ENCODE measurements around the gene USP3. TPM values are rescaled to one million over a fixed set of nuclear protein-coding genes. Genes with fewer than 3 reads are reported as not detected.

The USP3 gene
- total RNA-seq, 1 experiment from 2014 or later = 36.6 TPM

DNA sequence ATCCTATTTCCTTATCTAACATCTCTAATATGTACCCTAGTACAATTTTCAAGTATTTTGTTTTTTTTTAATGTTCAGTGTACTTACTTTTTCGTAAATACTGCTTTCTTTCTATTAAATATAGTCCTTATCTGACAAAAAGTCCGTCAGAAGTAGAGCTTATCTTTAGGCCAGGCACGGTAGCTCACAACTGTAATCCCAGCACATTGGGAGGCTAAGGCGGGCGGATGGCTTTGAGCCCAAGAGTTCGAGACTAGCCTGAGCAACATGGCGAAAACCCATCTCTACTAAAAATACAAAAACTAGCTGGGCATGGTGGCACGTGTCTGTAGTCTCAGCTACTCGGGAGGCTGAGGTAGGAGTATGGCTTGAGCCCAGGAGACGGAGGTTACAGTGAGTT lies 41.1 kb downstream of the USP3 start:
- CTCF ChIA-PET = interaction anchor here (0.7 to 1.5 kb wide), 2 partner anchors 40 to 54 kb away, joined by 3 to 6 read pairs; no protein-coding TSS in a partner anchor
- TF ChIP-seq ZNF263 (CRISPR knock-in tag; IDR thresholded peaks at IDR 0.05; ENCODE audit: low read depth) (no peak), CREB1 (CRISPR knock-in tag; IDR thresholded peaks at IDR 0.05) (no peak), AR (CRISPR knock-in tag; IDR thresholded peaks at IDR 0.05) (no peak), IRF2 (CRISPR knock-in tag; IDR thresholded peaks at IDR 0.05; ENCODE audit: borderline replicate concordance, low read depth) (no peak), NFATC4 (CRISPR knock-in tag; IDR thresholded peaks at IDR 0.05) (no peak), ARID4B (CRISPR knock-in tag; IDR thresholded peaks at IDR 0.05; ENCODE audit: borderline replicate concordance) (no peak), TCF7 (CRISPR knock-in tag; IDR thresholded peaks at IDR 0.05; ENCODE audit: low read depth) (no peak), FOXP1 (CRISPR knock-in tag; IDR thresholded peaks at IDR 0.05; ENCODE audit: borderline replicate concordance) (no peak), ETV6 (CRISPR knock-in tag; IDR thresholded peaks at IDR 0.05) (no peak), AFF4 (CRISPR knock-in tag; IDR thresholded peaks at IDR 0.05; ENCODE audit: borderline replicate concordance) (no peak), TP53 (CRISPR knock-in tag; IDR thresholded peaks at IDR 0.05) (no peak), MYBL2 (CRISPR knock-in tag; IDR thresholded peaks at IDR 0.05) (no peak), JAZF1 (CRISPR knock-in tag; IDR thresholded peaks at IDR 0.05) (no peak), ZNF416 (CRISPR knock-in tag; IDR thresholded peaks at IDR 0.05) (no peak)
- TF ChIP-seq, protein P1, sequence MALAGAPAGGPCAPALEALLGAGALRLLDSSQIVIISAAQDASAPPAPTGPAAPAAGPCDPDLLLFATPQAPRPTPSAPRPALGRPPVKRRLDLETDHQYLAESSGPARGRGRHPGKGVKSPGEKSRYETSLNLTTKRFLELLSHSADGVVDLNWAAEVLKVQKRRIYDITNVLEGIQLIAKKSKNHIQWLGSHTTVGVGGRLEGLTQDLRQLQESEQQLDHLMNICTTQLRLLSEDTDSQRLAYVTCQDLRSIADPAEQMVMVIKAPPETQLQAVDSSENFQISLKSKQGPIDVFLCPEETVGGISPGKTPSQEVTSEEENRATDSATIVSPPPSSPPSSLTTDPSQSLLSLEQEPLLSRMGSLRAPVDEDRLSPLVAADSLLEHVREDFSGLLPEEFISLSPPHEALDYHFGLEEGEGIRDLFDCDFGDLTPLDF (CRISPR knock-in tag; IDR thresholded peaks at IDR 0.05) = no peak
- TF ChIP-seq, protein P2, sequence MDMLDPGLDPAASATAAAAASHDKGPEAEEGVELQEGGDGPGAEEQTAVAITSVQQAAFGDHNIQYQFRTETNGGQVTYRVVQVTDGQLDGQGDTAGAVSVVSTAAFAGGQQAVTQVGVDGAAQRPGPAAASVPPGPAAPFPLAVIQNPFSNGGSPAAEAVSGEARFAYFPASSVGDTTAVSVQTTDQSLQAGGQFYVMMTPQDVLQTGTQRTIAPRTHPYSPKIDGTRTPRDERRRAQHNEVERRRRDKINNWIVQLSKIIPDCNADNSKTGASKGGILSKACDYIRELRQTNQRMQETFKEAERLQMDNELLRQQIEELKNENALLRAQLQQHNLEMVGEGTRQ (CRISPR knock-in tag; IDR thresholded peaks at IDR 0.05) = no peak
- TF ChIP-seq, protein P3, sequence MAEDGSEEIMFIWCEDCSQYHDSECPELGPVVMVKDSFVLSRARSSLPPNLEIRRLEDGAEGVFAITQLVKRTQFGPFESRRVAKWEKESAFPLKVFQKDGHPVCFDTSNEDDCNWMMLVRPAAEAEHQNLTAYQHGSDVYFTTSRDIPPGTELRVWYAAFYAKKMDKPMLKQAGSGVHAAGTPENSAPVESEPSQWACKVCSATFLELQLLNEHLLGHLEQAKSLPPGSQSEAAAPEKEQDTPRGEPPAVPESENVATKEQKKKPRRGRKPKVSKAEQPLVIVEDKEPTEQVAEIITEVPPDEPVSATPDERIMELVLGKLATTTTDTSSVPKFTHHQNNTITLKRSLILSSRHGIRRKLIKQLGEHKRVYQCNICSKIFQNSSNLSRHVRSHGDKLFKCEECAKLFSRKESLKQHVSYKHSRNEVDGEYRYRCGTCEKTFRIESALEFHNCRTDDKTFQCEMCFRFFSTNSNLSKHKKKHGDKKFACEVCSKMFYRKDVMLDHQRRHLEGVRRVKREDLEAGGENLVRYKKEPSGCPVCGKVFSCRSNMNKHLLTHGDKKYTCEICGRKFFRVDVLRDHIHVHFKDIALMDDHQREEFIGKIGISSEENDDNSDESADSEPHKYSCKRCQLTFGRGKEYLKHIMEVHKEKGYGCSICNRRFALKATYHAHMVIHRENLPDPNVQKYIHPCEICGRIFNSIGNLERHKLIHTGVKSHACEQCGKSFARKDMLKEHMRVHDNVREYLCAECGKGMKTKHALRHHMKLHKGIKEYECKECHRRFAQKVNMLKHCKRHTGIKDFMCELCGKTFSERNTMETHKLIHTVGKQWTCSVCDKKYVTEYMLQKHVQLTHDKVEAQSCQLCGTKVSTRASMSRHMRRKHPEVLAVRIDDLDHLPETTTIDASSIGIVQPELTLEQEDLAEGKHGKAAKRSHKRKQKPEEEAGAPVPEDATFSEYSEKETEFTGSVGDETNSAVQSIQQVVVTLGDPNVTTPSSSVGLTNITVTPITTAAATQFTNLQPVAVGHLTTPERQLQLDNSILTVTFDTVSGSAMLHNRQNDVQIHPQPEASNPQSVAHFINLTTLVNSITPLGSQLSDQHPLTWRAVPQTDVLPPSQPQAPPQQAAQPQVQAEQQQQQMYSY (CRISPR knock-in tag; IDR thresholded peaks at IDR 0.05) = no peak
- H3K27ac Mint-ChIP-seq = no peak overlapping the region

More for the DNA sequence above, 41.1 kb downstream of the USP3 start:
- Mint-ChIP-seq H3K4me3 (no peak overlapping the region), H3K4me1 (peaks cover 20% of the 10 kb centered on the region), H3K36me3 (no peaks in the 10 kb centered on the region), H3K9me3 (no peaks in the 10 kb centered on the region), H3K27me3 (ENCODE audit: low read depth) (no peaks in the 10 kb centered on the region)
- POLR2A ChIA-PET = no interaction called here
- no peak for ATAC-seq
- no peak for DNase-seq (ENCODE audit: low spot score)
